ENCODE measurements around the gene DUS3L.
"Not testable (repeated sequence)": the region's sequence is repeated elsewhere in the genome, so short reads cannot be mapped to it uniquely, and the experiment has no call there.

DUS3L gene

DNA sequence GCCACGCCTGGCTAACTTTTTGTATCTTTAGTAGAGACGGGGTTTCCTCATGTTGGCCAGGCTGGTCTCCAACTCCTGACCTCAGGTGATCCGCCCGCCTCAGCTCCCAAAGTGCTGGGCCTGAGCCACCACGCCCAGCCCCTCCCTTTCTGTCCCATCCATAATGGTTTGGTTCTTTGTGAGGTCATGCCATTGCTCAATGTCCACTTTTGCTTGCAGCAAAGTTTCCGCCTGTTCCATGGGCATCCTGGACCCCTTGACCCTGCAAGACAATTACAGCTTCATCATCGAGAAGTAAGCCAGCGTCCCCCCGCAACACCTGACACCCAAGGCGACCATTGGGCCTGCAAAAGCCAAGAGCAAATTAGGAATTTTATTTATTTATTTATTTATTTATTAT lies 23.0 kb downstream of the DUS3L start:
- DNase-seq: no peak

DNA sequence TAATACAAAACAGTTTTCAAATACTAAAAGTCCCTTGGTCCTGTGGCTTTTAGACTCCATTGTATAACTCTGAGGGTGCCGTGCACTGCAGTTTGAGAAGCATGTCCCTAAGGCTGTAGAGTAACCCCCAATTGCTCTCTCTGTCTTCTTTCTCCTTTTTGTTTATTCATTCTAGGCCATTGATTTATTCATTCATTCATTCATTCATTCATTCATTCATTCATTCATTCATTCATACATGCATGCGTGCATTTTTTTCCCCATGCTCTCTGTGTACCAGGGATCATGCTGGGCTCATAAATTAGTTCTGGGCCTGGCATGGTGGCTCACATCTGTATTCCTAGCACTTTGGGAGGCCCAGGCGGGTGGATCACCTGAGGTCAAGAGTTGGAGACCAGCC lies 25.7 kb downstream of the DUS3L start:
- no peak for DNase-seq

DNA sequence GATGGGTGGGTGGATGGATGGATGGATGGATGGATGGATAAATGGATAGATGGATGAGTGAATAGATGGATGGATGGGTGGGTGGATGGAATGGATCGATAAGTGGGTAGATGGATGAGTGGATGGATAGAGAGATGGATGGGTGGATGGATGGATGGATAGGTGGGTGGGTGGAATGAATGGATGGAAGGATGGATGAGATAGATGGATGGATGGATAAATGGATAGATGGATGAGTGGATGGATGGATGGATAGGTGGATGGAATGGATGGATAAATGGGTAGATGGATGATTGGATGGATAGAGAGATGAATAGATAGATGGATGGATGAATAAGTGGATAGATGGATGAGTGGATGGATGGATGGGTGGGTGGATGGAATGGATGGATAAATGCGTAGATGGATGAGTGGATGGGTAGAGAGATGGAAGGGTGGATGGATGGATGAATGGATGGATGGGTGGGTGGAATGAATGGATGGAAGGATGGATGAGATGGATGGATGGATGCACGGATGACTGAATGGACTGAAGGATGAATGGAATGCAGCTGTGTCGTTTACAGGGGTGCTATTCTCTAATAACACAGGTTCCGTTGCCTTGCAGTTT lies 28.2 kb downstream of the DUS3L start:
- no peak for DNase-seq

DNA sequence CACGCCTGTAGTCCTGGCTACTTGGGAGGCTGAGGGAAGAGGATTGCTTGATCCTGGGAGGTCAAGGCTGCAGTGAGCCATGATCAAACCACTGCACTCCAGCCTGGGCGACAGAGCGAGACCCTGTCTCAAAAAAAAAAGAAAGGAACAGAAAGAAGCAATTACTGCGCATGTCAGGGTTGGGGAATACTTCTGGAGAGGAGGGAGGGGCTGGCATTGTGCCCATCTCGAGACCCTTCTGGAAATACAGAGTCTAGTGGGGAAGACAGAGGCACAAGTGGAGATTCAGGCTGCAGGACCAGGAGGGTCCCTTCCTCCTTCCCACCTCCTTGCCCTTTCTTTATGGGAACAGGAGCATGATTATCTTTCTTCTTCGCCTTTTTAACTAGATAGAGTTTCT lies 37.2 kb downstream of the DUS3L start:
- DNase-seq: no peak

DNA sequence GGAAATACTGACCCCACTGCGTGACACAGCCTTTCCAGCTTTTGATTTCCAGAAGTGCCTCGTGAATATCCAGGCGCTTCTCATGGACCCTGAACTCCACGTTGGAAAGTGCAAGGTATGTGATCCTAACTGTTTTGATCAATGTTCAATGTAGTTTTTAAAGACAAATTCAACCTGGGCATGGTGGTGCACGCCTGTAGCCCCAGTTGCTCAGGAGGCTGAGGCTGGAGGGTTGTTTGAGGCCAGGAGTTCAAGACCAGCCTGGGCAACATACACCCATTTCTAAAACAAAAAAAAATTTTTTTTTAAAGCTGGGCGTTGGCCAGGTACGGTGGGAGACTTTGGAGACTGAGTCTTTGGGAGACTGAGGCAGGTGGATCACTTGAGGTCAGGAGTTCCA lies 39.3 kb downstream of the DUS3L start:
- no peak for DNase-seq

DNA sequence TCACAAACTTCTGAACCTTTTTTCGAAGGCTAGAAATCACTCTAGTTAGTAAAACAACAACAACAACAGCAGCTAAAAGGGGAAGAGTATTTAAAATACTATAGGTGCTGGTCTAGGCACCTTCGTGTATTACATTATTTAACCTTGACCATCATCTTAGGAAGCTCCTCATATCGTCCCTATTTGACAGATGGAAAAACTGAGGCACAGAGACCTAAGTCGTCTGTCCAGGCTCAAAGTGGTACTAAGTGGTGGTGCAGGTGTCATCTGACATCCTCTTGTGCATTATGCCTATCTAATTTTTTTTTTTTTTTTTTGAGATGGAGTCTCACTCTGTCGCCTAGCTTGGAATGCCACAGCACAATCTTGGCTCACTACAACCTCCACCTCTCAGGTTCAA lies 41.5 kb downstream of the DUS3L start:
- DNase-seq: no peak

DNA sequence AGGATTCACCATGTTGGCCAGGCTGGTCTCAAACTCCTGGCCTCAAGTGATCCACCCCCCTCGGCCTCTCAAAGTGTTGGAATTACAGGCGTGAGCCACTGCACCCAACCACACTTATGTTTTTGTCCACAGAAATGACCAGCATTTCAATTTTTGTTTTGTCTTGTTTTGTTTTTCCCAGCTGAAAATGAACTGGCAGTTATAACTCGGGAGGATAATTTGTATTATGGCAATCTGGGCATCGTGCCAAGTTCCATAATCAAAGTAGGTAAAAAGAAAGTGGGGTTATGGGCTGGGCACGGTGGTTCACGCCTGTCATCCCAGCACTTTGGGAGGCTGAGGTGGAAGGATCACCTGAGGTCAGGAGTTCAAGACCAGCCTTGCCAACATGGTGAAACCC lies 42.0 kb downstream of the DUS3L start:
- DNase-seq: not testable (repeated sequence)

DNA sequence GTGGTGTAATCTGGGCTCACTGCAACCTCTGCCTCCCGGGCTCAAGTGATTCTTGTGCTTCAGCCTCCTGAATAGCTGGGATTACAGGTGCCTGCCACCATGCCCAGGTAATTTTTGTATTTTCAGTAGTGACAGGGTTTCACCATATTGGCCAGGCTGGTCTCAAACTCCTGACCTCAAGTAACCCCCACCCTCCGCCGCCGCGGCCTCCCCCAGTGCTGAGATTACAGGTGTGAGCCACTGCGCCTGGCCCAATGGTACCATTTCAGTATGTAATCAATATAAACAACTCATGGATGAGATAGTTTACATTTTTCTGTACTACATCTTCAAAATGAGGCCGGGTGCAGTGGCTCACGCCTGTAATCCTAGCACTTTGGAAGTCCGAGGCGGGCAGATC lies 46.0 kb downstream of the DUS3L start:
- DNase-seq: not testable (repeated sequence)

DNA sequence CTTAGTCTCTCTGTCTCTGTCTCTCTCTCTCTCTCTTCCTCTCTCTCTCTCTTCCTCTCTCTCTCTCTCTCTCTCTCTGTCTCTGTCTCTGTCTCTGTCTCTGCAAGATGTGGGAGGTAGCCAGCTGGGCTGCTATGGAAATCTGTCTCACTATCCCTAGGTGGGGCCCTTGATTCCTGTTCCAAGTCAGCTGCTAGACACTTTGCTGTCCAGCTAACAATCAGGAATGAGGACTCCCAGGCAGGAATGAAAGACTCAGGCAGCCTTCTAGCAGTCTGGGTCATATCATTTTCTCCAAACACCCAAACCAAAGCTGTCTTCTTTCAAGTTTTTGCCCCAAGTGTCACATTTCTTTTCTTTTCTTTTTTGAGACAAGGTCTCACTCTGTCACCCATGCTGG lies 47.3 kb downstream of the DUS3L start:
- DNase-seq: no peak

DNA sequence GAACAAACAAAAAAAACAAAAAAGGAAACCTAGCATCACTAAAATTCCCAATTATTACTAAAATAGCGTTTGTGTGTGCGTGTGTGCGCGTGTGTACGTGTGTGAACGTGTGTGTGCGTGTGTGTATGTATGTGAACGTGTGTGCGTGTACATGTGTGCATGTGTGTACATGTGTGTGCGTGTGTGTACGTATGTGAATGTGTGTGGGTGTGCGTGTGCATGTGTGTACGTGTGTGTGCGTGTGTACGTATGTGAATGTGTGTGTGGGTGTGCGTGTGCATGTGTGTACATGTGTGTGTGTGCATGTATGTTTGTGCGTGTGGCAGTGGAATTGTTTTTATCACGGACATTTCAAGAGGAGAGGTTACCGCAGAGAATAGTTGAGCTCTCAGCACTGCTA lies 48.9 kb downstream of the DUS3L start:
- DNase-seq: no peak

DNA sequence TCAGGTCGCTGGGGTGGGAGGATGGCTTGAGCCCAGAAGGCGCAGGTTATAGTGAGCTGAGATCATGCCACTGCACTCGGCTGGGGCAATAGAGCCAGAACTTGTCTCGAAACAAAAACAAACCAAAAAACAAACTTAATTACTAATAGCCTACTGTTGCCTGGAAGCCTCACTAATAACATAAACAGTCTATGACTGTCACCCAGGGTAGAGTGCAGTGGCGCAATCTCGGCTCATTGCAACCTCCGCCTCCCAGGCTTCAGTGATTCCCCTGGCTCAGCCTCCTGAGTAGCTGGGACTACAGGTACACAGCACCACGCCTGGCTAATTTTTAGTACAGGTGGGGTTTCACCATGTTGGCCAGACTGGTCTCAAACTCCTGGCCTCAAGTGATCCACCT lies 52.5 kb downstream of the DUS3L start:
- no peak for DNase-seq

All from stimulated activated CD8-positive, alpha-beta memory T cell treated with anti-CD3 and anti-CD28 coated beads, Interleukin-4, amount 100 ng/mL, for 48 hours (primary cell).